HCT116 (cell line): ENCODE data around the gene GNB5.

Experiments used
- CEBPB ChIP-seq: IDR thresholded peaks from 2 replicates; pipeline ENCODE4 v1.6.1; 2012; ENCODE audit warnings: low read depth
- CTCF ChIP-seq, 3 experiments: fragments of 200-600 bp in 1 of 3; sonication (generic) in 1 of 3; IDR thresholded peaks in 2 of 3; conservative IDR thresholded peaks in 1 of 3; 2 replicates each; pipeline ENCODE4 v1.5.1; 2012 to 2017; ENCODE audit warnings: low read depth in 2 of 3, low read length in 2 of 3, antibody characterized with exemption in 1 of 3, borderline replicate concordance in 1 of 3, control low read depth in 1 of 3, mild to moderate bottlenecking in 1 of 3, mixed read lengths in 1 of 3, mixed run types in 1 of 3, moderate library complexity in 1 of 3; ENCODE audit not compliant: insufficient read depth in 1 of 3
- EZH2 ChIP-seq: fragments of 200-600 bp; sonication (generic); IDR thresholded peaks from 2 replicates; pipeline ENCODE4 v1.6.1; 2017; ENCODE audit warnings: antibody characterized with exemption, mixed run types
- EZH2phosphoT487 ChIP-seq: fragments of 200-600 bp; IDR thresholded peaks from 2 replicates; pipeline ENCODE4 v1.6.1; 2018; ENCODE audit warnings: antibody characterized with exemption, borderline replicate concordance
- JUND ChIP-seq: IDR thresholded peaks from 2 replicates; pipeline ENCODE4 v1.6.1; 2012
- MAX ChIP-seq: IDR thresholded peaks from 2 replicates; pipeline ENCODE4 v1.6.1; 2012
- POLR2A ChIP-seq: IDR thresholded peaks from 2 replicates; pipeline ENCODE4 v1.7.0; 2011; ENCODE audit warnings: borderline replicate concordance; ENCODE audit not compliant: insufficient read depth, insufficient read length; ENCODE audit errors: extremely low read depth
- POLR2AphosphoS5 ChIP-seq: IDR thresholded peaks from 2 replicates; pipeline ENCODE4 v1.6.1; 2011; ENCODE audit warnings: mild to moderate bottlenecking, low read depth, low read length, moderate library complexity
- RAD21 ChIP-seq: IDR thresholded peaks from 2 replicates; pipeline ENCODE4 v1.6.1; 2012; ENCODE audit warnings: low read depth, mild to moderate bottlenecking
- REST ChIP-seq: IDR thresholded peaks from 2 replicates; pipeline ENCODE4 v1.6.1; 2012; ENCODE audit warnings: low read depth
- SIN3A ChIP-seq: IDR thresholded peaks from 2 replicates; pipeline ENCODE4 v1.6.1; 2012; ENCODE audit warnings: low read depth
- SP1 ChIP-seq: IDR thresholded peaks from 2 replicates; pipeline ENCODE4 v1.6.1; 2012; ENCODE audit warnings: low read depth
- YY1 ChIP-seq: IDR thresholded peaks from 2 replicates; pipeline ENCODE4 v1.6.1; 2011; ENCODE audit warnings: low read length, low read depth, moderate library complexity, mild to moderate bottlenecking; ENCODE audit not compliant: insufficient replicate concordance; ENCODE audit errors: extremely low read depth
- TF ChIP-seq, protein P1 (sequence below): IDR thresholded peaks from 2 replicates; pipeline ENCODE4 v1.6.1; 2012

- TF ChIP-seq CTCF (IDR thresholded peaks at IDR 0.05 in 2 of 3, conservative IDR thresholded peaks at IDR 0.05 in 1 of 3; ENCODE audit: borderline replicate concordance in 1 of 3, insufficient read depth in 1 of 3, low read depth in 2 of 3, low read length in 2 of 3) (no peak), POLR2A (peak; percentile 62), MAX (peak; percentile 78), CEBPB (no peak), RAD21 (no peak), EZH2 (no peak), YY1 (no peak), EZH2phosphoT487 (no peak), SP1 (0 out of 2 replicates have a peak, but pooled peaks have one; percentile 10), JUND (no peak), REST (no peak), POLR2AphosphoS5 (peak; percentile 73), SIN3A (peak; percentile 34; the same call in 1 of the 2 replicates)
- TF ChIP-seq, protein P1, sequence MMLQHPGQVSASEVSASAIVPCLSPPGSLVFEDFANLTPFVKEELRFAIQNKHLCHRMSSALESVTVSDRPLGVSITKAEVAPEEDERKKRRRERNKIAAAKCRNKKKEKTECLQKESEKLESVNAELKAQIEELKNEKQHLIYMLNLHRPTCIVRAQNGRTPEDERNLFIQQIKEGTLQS: no peak
Observed at GRCh38 chr15:52179278-52180195, 11.7 kb downstream of the GNB5 start.
